Left forelimb (tissue), 1 donor: Measurements from ENCODE around the gene MYNN.

Source experiments
- DNase-seq: peaks from one replicate; pipeline ENCODE4 v3.0.0-alpha.2; 2018; ENCODE audit warnings: low spot score

Gene MYNN

DNA sequence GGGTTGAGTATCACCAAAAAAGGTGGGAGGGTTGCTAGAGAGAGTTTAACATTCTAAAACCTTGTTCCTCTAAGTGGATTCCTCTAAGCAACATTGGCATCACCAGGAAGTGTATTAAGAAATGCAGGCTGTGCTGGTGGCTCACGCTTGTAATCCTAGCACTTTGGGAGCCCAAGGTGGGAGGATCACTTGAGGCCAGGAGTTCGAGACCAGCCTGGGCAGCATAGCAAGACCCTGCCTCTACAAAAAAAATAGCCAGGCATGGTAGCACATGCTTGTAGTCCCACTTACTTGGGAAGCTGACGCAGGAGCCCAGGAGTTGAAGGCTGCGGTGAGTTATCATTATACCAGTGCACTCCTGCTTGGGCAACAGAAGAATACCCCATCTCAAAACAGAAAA is 4.6 kb downstream of the MYNN start:
- DNase-seq = no peak

DNA sequence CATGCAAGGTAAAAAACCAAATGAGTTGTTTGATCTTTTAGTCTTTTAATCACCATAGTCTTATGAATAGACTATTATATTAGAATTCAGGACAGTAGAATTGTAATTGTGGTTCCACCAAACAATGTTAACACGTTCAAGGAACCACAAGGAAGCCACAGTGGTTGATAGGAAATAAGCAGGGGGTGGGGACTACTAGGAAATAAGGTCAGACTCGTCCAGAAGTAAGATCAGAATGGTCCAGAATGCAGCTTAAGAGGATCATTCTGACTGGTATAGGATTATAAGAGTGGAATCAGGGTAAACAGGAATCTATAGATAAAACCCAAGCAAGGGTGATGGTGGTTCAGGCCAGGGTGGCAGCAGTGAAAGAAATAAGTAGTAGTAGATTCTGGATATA is 7.5 kb downstream of the MYNN start:
- no peak for DNase-seq

DNA sequence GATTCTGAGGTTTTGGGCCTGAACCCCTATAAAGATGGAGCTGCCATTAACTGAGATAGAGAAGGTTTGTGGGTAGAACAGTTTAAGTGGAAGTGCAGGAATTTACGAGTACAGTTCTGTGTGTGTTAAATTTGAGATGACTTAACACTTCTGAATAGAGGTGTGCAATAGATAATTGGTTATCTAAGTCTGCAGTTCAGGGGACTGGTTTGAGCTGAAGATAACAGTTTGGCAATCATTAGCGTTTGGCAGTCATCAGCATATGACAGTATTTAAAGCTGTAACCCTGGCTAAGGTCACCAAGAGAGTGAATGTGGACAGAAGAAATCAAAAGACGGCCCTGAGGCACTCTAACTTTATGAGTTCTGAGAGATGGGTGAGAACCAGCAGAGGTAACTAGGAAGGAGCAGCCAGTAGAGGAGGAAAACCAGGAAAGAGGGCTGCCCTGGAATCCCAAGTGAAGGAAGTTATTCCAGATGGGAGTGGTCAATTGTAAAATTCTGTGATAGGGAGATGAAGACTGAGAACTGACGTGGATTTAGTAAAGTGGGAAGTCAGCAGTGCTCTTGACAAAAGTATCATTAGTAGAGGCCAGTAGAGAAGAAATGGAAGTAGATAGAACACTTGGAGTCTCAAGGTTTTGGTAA is 8.1 kb downstream of the MYNN start:
- DNase-seq = no peak

DNA sequence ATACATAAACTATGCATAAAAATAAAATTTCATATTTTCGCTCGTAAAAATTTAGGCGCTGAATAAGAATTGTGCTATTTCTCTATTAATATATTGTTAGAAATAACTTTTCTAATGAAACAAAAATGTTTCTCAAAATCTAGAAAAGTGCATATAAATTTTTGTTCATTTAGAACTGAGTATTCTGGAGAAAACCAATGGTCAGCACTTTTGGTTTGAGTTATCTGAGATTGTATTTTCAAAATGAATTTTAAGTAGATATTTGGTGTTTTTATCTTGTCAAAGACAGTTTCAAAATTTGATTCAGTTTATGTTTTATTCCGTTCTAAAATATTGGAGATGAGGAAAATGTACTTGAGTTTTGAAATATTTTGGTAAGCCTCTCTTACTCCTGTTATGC is 13.9 kb downstream of the MYNN start:
- no peak for DNase-seq

DNA sequence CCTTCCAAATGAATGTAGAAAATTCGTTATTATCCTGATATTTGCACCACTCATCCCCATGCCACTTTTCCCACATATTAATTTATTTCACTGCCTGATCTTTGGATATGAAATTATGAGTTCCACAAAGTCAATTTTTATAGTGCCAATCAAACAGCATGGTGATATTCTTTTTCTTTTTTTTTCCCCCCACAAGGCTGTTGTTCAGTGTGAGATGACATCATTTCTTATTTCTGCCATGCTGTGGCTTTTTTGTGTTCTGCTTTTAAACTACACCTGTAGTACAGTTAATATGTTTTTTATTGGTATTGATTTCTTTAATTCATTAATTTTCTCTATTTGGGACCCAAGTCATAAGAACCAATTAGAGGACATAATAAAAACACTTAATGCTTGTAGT is 14.6 kb downstream of the MYNN start:
- DNase-seq = no peak

DNA sequence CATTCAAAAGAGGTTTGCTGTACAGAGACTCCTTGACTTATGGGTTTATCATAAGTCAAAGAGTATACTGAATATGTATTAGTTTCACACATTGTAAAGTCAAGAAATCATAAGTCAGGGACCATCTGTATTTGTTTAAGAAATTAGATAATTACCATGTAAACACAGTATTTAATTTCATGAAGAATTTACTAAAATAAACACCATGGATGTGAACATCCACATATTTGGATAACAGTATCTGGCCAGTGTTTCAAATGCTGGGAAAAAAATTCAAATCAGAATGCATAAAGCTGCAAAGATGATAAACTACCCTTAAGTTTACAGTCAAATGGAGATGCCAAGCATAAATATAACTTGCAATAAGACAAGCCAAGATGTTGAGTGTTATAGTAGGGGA is 17.0 kb downstream of the MYNN start:
- DNase-seq = no peak

DNA sequence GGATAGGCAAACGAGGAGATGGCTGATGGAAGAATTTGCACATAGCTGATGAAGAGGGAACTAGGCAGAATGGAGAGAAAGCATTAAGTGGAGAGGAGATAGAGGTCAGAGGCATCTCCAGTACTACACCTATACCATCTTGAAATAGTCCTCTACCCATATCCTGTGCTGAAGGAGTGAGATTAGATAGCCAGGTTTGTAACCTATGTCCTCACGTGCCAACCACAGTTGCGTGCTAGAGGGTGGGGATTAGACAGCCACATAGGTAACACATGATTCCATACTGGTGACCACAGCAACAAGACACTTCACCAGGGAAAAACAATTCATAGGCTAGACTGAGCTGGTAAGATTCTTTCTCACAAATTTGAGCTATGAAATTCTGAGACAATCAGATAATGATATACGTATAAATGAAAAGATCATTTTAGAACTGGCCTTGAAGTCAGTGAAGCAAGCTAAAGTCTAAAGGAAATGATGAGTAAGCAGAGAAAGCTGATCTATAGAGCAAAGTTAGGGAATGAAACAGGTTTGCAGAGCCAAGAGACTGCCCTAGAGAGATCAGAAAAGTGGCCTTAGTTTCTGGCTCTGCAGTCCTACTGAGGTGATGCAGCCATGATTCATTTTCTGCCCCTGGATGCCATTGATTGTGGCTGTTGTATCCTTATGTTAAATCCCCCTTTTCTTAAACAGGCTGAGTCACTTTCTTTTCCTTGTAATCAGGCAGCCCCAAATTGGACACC is 17.7 kb downstream of the MYNN start:
- DNase-seq = no peak

DNA sequence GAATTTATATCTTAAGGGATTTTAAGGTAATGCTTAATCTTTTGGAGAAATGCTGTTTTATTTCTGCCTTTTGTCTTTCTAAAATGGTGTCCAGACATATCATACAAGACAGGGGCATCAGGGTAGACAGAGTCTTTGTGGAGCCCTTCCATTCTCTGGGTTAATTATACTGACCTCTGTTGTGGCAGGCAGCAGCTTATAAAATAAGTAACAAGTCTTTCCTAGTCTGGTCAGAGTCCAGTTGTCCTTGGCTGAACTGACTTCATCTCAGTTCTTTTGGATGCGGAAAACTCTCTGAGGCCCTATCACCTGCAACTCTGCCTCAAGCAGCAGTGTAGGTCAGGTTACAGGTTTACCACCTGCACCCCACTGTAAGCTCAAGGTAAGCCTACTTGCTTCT is 19.2 kb downstream of the MYNN start:
- DNase-seq = no peak

DNA sequence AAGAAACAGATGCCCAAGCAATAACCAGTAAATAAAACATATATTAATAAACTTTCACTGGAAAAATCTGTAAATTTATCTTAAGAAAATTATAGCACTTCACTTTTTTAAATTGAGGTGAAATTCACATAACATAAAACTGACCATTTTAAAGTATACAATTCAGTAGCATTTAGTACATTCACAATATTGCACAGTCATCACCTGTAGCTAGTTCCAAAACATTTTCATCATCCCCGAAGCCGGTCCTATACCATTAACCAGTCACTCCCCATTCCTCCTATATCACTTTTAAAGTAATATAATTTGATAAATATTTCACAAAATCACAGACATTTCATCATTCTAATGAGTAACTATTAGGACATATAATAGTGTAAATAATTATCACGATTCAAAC is 31.5 kb downstream of the MYNN start:
- no peak for DNase-seq

DNA sequence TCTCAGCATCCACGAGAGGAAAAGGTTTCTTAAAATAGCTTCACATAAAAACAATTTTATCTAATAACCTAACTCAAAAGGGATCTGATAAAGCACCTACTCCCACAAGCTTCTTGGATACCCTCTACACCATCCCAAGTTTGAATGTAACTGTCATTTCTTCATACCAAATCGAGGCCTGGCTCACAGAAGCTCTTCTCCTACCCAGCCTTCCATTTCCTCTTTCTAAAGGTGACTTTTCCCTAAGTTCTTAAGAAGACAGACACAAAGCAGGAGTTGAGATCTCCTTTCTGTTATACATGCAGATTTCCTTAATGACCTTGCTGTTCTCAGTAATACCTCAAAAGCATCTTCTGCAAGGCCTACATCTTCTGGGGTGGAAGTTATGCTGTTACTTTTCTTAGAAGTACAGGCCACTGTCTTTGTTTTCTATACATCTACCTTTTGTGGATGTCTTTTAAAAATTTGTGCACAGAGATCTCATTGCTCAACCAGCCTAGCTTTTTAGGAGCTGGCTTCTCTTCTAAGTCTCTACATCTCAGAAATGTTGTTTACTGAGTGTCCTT is 36.1 kb downstream of the MYNN start:
- DNase-seq = no peak

DNA sequence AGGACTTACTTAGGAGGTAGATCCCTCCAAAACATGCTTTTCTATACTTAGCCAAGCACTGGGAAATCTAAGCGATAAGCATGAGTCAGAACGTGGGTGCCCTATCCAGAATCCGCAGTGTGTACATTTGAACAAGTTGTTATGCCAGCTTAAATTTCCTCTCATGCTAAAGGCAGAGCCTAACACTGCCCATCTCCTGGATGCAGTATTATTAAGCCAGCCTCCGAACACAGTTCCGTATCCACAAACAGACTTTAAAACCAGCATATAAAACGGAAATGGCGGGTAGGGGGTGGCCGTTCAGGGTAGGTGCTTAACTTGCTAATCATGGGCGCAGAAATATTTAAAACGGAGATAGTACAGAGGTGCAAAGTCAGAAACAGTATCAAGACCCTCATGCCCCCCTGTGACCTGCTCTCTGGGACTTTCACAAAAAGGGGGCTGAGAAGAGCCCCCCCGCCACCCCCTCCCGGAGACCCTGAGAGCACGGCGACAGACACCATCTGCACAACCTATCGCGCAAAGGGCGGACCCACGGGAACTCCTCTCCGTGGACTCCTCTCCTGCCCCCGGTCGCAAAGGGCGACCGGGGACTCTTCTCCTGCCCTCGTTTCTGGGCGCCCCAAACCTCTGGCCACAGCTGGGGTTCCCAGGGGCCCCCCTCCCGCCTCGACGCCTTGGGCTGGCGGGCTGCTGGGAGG is 38.6 kb downstream of the MYNN start:
- peak; percentile 73 for DNase-seq

DNA sequence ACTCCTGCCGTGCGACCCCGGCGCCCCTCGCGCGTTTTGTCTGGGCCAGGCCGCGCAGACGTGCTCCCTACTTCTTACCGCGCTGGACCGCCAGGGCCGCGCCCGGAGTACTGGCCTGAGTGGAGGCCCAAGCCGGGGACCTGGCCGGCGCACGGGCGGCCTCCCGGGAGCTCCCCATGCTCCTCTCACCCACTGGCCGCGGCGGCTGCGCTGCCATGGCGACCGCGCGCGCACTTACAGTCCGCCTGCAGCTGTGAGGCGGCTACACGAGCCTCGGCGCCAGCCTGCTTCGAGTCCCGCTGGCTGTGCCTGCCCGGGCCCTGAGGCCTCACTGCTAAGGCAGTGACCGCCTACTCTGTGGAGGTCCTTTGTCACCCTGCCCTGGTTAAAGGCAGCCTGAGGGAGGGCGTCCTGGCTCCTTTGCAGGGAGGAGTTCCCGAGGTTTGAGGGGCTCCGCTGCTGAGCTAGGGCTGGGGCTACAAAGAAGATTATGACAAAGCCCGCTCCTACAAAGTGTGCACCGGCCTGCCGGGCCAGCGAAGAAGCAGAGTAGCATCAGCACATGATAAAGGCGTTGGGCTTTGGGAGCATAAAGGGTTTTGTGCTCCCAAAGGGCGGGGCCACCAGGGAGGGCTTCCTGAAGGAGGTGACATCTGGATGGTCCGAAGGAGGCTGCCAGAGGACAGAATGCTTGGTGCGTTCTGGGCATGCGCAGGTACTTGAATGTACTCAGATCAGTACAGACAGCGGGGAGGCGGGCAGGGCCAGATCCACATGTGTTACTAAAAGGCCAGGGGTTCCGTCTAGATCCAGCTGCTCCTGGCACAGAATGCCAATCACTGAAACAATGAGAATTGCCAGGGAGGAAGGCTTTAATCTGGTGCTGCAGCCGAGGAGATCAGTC is 39.4 kb downstream of the MYNN start, which contains the start of the genes LRRC34 and LRRIQ4:
Gene LRRC34 (minus strand): TSS at position 573 of the 904 bp plus-strand sequence. CDS start 356 bp downstream, at position 217.
Gene LRRIQ4 (plus strand): TSS at position 539 of the 904 bp plus-strand sequence. CDS start 9,052 bp downstream, outside the sequence.
- peak; percentile 84 for DNase-seq

DNA sequence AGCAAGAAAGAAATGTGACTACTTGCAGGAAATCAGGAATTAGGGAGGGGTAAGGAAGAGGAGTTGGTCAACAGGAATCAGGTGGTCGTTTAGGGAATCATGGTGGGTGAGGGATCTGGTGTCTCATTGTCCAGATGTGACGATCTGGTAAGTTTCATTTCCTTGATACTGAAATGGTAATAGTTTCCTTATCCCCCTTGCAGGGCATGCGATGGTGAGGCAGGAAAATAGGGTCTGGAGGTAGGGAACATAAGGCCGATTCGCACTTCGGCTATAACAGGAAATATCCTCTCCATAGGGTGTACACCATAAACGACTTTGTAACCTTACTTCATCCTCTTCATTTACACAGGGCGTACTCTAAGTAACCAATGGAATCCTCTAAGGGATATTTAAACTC is 40.1 kb downstream of the MYNN start:
- DNase-seq = no peak

DNA sequence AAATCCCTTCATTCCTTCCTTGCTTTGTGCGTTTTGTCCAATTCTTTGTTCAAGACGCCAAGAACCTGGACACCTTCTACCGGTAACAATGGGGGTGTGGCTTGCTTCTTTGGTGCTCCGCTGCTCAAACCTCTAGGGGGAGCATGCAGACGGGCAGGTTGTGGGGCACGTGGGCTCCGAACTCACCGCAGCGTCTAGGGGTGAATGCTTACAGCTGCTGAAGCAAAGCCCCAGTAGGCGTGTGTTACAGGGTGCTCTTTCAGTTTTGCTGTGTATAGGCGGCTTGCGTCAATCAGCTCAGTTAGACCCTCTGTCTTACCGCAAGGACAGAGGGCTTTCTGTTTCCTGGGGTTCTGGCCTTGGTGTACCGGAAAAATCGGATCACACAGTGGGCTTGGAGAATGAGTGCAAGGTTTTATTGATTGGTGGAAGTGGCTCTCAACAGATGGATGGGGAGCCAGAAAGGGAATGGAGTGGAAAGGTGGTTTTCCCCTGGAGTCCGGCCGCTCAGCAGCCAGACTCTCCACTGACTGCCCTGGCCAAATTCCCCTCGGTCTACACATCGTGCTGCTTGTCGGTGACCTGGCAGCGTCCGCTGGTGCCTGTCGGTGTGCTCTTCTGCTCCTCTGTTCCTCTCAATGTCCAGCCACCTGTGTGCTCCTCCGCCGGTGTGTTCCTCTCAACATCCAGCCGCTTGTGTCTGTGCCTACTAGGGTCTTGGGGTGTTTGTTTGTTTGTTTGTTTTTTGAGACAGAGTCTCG is 40.7 kb downstream of the MYNN start:
- DNase-seq = no peak

DNA sequence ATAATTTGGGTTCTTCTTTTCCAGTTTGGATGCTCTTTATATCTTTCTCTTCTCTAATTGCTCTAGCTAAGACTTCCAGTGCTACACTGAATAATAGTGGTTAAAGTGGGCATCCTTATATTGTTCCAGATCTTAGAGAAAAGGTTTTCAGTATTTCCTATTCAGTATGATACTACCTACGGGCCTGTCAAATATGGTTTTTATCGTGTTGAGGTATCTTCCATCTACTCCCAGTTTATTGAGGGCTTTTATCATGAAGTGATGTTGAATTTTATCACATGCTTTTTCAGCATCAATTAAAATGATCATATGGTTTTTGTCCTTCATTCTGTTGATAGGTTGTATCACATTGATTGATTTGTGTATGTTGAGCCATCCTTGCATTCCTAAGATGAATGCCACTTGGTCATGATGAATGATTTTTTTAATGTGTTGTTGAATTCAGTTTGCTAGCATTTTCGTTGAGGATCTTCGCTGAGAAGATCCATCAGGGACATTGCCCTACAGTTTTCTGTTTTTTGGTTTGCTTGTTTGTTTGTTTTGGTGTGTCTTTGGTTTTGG is 42.5 kb downstream of the MYNN start:
- DNase-seq = no peak

DNA sequence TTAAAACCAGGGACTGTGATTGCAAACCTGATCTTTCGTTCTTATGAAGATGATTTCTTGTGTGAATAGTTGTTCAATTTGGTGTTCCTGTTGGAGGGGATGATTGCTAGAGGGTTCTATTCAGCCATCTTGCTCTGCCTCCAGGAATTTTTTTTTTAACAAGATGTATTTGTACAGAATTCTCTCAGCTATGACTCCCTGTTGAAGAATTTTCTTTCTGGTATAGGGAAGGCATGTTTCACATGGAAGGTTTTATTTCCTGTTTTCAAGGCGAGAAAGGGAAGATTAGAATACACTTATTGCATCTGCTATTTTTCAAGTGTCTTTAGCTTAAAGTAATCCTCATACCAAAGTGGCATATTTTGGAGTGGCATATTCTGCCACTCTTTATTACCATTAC is 45.1 kb downstream of the MYNN start:
- DNase-seq = no peak

DNA sequence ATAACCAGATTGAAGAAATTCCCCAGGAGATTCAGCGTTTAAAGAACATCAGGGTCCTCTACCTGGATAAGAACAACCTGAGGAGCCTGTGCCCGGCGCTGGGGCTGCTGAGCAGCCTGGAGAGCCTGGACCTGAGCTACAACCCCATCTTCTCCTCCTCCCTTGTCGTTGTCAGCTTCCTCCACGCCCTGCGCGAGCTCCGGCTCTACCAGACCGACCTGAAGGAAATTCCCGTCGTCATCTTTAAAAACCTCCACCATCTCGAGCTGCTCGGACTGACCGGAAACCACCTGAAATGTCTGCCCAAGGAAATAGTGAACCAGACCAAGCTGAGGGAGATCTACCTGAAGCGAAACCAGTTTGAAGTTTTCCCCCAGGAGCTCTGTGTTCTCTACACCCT is 48.9 kb downstream of the MYNN start:
- DNase-seq = no peak

DNA sequence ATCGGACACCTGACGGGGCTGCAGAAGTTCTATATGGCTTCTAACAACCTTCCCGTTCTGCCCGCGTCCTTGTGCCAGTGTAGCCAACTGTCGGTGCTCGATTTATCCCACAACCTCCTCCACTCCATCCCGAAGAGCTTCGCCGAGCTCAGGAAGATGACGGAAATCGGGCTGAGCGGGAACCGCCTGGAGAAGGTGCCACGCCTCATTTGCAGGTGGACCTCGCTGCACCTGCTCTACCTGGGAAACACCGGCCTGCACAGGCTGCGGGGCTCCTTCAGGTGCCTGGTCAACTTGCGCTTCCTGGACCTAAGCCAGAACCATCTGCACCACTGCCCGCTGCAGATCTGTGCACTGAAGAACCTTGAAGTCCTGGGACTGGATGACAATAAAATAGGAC is 49.3 kb downstream of the MYNN start:
- DNase-seq = no peak

DNA sequence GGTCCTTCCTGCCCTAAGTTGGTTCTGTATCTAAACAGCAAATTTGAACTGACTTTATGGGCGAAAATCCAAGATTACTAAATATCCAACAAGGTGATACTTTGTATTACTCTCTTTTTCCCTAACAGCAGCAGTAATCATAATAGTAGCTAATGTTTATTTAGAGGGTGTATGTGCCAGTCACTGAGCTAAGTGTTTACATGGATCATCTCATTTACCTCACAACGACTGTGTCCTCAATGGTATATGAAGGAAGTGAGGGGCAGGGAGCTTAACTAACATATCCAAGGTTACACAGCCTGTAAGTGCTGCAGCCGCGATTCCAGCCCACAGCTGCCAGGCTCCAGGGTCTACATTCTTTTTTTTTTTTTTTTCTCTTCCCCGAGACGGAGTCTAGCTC is 49.8 kb downstream of the MYNN start:
- DNase-seq = no peak

DNA sequence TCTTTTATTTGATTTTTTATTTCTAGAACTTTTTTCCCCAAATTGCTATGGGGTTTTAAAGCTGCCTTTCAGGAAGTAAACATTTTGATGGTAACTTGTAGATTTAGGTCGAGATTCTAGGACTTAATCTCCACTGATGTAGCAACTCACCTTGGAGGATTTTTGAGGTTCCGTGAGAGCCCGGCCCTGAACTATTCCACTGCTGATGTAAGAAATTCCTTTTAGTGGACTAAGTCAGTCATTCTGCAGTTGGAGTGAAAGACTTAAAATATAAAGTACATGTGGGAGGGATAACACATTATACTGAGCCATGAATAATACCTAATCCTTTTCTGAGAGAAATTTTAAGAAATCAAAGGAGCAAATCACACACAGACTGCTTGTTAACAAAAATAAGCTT is 52.1 kb downstream of the MYNN start:
- DNase-seq = no peak

DNA sequence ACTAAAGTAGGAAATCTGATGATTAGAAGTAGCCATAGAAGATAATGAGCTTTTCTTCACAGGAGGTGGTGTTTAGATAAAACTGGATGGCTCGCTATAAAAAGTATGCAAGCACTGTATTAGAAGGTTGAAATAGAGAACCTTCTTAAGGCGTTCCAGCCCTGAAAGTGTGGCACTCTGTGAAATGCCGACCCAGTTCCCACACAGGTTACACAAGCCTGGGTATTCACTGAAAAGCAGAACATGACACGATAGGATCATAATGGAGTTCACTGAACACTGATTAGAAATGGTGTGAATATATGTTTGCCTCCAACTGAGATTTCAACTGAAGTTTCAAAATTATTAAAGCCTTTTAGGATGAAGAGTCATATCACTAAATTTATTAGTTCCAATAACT is 54.5 kb downstream of the MYNN start:
- DNase-seq = no peak
